HG03103 (cell line): ENCODE measurements around the gene IMMP2L.
"Not testable (repeated sequence)": the region's sequence is repeated elsewhere in the genome, so short reads cannot be mapped to it uniquely, and the experiment has no call there.

Source experiments
- ATAC-seq: cut with Tn5 transposase; IDR thresholded peaks from one replicate; pipeline ENCODE4 v1.9.1; 2021; ENCODE audit warnings: low read depth; ENCODE audit not compliant: unreplicated experiment

Gene IMMP2L

GRCh38 chr7:110975486-110975885, 586.8 kb downstream of the IMMP2L start:
- no peak for ATAC-seq

DNA sequence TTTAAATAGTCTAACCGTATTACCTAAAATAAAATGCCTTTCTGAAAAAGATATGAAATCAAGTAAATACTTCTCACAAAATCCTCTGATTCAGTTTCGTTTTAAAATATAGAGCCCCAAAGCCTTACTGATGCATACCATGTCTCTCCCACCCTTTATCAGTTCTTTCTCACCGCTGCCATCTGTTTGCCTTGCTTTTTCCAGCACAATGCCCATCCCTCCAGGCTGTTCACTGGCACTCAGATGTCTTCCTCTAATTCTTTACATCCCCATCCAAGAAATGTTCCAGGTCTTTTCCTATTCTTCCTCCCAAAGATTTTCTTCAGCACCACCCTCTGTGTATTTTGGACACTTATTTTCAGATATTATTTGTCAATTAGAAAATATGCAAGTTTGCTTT, 587.9 kb downstream of the IMMP2L start:
- ATAC-seq: no peak

GRCh38 chr7:110973196-110973990, 588.9 kb downstream of the IMMP2L start:
- no peak for ATAC-seq

DNA sequence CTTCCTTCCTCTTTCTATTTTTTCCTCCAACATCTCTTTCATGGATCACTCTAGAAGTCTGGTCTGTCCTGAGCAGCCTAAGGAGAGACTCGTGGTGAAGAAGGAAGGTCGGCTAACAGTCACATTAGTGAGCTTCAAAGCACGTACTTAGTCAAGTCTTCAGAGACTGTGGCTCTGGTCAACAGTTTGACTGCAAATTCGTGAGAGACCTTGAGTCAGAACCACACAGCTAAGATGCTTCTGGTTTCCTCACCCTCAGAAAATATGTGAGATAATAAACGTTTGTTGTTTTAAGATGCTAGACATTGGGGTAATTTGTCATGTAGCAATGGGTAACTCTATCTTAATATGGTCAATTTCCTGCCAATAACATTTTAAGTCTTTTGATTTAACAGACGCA, 597.5 kb downstream of the IMMP2L start:
- no peak for ATAC-seq

- no peak for ATAC-seq
Observed at GRCh38 chr7:110962826-110963225, 599.5 kb downstream of the IMMP2L start.

GRCh38 chr7:110962374-110962773, 599.9 kb downstream of the IMMP2L start:
- ATAC-seq: no peak

- ATAC-seq: no peak
Observed at GRCh38 chr7:110960811-110961210, 601.5 kb downstream of the IMMP2L start.

DNA sequence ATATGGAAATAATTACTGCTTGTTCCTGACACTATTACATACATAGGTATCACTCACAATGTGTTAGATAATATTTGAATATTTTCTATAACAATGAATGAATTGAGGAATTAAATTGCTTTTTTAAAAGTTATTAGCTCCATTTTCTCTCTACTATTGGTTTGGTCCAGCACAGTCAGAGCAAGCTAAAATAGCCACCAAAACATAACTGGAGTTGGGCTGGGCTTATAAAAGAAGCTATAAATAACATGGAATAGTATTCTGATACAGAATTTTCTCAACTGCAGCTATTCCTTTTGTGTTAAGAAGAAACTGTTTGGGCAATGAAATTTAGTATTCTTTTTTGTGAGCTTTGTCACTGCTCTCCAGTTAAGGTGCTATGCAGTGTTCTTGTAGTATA, 614.0 kb downstream of the IMMP2L start:
- no peak for ATAC-seq

DNA sequence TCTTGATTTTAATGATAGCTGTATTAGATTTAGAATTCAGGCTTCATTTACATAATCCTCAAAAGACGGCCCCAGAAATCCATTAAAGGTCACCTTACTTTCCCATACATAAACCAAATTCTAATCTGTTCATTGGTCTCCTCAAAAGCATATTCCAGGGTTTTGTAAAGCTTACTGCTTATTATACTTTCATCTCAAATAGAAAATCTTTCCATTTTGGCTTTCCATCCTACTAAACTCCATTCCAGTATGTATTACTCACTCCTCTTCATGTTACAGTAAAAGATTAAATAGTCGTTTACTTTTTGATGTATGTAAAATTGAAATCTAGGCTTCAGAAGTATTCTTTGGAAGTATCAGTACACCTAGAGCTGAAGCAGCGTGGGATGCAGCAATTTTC, 614.9 kb downstream of the IMMP2L start:
- ATAC-seq: no peak

- ATAC-seq: no peak
Observed at GRCh38 chr7:110944966-110945644, 617.2 kb downstream of the IMMP2L start.

DNA sequence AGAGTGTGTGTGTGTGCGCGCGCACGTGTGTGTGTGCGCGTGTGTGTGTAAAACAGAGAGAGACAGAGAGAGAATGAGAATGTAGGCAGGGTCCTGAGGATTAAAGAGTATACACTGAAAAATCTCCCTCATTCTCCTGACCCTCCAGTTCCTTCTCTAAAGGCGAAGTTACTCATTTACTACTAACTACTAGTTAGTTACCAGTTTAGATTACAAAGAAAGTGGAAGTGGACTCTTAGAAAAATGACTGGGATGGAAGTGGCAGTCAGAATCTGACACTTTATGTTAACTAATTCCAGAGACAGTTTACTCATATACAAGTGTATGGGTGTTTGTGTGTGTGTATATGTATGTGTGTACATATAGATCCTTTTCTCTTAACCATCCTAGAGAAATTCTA, 617.8 kb downstream of the IMMP2L start:
- ATAC-seq: no peak

- no peak for ATAC-seq
Observed at GRCh38 chr7:110943701-110944345, 618.5 kb downstream of the IMMP2L start.

DNA sequence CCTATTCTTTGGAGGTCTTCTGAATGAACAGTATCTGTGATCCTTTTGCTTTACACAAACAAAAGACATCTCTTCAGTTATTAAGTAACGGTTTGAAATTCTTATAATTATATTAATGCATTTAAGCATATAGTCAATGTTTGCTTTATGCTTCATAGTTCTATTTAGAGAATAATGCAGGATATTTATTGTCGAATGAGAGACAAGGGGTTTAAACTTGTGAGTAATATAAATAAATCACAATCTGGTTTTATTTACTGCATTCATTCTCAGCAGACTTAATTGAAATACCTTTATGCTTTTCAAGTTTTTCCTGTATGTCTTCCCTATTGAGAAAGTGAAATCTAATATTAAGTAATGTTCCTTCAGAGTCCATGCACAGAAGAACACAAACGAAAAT, 620.9 kb downstream of the IMMP2L start:
- no peak for ATAC-seq

- no peak for ATAC-seq
Observed at GRCh38 chr7:110940756-110941155, 621.5 kb downstream of the IMMP2L start.

- ATAC-seq: no peak
Observed at GRCh38 chr7:110938165-110938564, 624.1 kb downstream of the IMMP2L start.

DNA sequence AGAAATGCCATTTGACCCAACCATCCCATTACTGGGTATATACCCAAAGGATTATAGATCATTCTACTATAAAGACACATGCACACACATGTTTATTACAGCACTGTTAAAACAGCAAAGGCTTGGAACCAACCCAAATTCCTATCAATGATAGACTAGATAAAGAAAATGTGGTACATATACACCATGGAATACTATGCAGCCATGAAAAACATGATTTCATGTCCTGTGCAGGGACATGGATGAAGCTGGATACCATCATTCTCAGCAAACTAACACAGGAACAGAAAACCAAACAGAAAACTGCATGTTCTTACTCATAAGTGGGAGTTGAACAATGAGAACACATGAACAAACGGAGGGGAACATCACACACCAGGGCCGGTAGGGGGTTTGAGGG, 625.6 kb downstream of the IMMP2L start:
- not testable (repeated sequence) for ATAC-seq

DNA sequence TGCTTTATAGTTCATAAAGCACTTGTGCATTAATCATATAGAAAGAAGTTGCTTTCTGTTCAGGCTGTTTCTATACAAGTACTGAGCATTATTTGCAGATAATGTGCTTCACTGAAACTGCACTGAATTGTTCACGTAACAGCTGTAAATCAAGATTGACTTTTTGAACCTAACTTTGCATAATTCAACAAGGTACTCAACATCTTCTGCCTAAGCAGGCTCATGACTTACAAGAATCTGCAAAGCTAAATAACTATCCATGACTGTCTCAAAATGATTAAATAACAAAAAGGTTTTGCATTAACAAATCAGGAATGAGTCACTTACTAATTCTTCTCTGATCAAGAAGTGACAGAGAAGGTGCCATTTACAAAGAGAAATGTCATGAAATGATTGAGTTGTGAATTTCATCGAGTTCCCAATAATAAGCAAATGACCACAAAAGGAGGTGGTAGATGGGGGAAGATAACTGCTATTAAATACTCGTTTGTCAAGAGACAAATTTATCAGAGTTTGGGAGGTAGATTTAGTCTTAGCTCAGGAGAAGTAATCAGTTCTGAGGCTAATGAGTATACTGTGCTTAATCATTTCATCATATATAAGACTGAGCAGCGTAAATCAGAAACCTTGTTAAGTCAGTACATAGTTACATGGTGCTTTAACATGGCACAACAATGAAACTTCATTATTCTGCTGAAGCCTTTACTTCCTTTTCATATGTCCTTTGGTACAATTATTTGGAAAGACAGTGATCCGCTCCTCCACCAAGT, 632.6 kb downstream of the IMMP2L start:
- no peak for ATAC-seq

DNA sequence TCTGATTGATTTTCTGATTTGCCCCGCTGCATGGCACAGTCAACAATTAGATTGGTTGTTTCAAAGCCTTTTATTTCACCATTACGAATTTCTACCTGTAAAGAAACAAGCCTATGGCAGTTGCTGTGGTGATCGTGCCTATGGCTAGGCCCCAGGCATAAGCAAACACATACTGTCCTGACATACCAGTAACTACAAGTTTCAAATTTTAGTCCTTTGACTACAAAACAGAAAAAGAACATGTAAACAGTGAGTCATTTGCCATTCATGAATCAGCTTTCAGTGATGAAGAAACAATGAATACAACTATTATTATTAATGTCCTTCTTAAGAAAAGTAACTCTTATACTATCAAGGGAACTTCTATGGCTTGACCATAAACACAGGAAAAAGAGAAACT, 639.4 kb downstream of the IMMP2L start:
- no peak for ATAC-seq

DNA sequence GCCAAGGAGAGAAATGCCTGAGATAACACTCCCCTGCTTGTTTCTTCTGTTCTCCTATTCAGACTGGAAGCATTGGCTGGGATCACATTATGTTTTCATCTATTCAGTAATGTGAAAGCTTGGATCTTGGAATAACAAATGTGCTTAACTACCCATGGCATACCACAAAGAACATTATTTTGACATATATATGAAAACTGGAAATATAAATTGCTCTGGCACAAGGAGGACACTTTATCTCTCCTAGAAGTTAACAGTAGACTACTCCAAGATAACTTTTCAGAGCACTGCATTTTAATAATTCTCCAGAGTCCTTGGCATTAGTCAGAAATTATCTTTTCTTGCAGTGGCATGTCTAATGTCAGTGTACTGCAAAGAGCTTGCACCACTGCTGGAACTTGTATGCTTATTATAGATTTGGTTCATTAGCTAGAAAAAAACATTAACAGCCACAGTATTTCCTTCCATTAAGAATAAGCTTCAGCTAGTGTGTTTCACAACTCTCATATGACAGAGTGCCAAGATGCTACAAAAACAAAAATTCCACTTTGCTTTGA, 640.6 kb downstream of the IMMP2L start:
- ATAC-seq: no peak

DNA sequence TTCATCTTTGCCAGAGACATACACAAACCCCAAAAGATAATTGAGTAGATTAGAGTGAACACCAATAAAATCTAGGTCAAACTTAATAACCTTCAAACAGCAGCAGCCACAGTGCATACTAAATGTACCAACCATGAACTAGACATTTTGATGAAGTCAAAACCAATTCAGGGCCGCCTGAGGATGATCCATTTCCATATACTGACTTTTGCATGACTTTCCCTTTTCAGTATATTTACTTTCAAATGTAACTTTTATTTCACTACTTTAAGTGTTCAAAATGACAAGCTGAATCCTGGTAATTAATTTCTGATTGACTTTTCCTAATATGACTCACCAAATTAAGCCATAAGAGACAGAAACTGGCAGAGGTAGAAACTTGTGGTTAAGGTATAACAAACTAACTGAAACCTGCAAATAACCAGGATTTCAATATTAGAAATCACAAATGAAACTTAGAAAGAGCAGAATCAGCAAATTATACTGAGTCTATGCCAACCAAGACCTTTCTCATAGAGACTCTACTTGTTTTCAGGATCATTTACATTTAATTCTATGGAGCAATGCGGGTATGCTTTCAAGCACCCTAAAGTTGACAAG, 643.2 kb downstream of the IMMP2L start:
- ATAC-seq: no peak
